Hematopoietic multipotent progenitor cell treated with erythropoietin and hydrocortisone succinate and interleukin-3 and kit ligand, for 4 days (in vitro differentiated cells): ENCODE results near the gene UPK1A.

Source experiments
- DNase-seq: peaks from one replicate; pipeline ENCODE4 v3.0.0-alpha.2; 2015

Gene UPK1A

GRCh38 chr19:35666251-35666913 is at the start of gene UPK1A:
TSS of gene UPK1A (plus strand) at chr19:35666517. CDS start at chr19:35666813, 296 bp downstream.
- no peak for DNase-seq

DNA sequence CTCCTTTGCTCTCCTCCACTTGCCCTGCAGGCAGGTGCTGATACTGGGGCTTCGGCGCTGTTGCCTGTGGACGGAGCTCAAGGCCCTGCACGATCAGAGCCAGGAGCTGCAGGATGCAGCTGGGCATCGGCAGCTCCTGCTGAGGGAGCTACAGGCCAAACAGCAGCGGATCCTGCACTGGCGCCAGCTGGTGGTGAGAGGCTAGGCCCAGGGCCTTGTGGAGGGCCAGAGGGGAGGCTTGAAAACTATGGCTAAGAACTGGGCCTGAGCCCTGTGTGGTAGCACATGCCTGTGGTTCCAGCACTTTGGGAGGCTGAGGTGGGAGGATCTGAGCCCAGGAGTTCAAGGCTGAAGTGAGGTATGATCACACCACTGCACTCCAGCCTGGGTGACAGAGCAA is 47.5 kb upstream of the UPK1A start:
- DNase-seq = no peak

GRCh38 chr19:35619290-35619923 is 46.9 kb upstream of the UPK1A start:
- DNase-seq = no peak

GRCh38 chr19:35620001-35620400 is 46.3 kb upstream of the UPK1A start:
- DNase-seq = no peak

GRCh38 chr19:35621708-35622107 is 44.6 kb upstream of the UPK1A start:
- no peak for DNase-seq

GRCh38 chr19:35622750-35623149 is 43.6 kb upstream of the UPK1A start:
- DNase-seq = no peak

DNA sequence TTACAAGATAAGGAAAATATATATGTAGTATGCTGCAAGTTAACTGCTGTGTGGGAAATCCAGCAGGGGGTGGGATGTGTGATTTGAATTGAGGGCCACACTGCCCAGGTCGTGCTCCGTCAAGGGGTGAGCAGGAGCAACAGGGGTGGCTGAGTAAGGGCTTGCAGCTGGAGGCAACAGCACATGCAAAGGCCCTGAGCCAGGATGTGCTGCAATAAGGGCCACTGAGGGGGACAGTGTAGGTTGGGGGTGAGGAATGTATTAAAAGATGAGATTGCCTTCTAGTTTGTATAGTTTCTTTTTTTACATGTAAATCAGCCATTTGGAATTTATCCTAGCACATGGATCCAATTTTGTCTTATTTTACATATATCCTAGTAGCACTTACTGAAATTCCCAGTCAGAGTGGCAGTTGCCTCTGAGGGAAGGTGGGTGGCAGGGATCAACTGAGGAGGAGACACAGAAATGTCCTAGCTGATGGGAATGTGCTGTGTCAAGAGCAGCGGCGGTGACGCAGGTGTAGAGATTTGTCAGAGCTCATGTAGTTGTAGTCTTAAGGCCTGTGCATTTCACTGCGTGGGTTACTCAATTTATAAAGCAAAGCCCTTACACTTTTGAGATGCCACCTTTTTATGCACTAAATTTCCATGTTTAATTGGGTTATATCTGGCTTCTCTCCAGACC is 42.8 kb upstream of the UPK1A start:
- DNase-seq = no peak

GRCh38 chr19:35628264-35628564 is 38.1 kb upstream of the UPK1A start:
- DNase-seq = no peak

GRCh38 chr19:35628565-35629331 is 37.6 kb upstream of the UPK1A start, which contains the start of gene RBM42:
TSS of gene RBM42 (plus strand) at chr19:35629036. CDS start at chr19:35629154, 118 bp downstream.
- DNase-seq = peak; percentile 100

DNA sequence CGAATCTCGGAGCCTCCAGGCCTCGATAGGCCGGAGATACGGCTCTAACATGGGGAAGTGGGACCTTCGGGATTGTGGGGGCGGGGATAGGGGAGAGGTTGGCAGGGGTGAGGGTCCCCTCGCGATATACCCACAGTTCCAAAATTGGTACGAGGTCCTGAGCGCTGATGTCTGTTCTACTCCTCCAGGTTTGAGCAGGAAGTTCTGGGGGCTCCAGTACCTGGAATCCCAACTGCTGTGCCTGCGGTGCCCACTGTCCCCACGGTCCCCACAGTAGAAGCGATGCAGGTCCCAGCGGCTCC is 37.0 kb upstream of the UPK1A start:
- no peak for DNase-seq

DNA sequence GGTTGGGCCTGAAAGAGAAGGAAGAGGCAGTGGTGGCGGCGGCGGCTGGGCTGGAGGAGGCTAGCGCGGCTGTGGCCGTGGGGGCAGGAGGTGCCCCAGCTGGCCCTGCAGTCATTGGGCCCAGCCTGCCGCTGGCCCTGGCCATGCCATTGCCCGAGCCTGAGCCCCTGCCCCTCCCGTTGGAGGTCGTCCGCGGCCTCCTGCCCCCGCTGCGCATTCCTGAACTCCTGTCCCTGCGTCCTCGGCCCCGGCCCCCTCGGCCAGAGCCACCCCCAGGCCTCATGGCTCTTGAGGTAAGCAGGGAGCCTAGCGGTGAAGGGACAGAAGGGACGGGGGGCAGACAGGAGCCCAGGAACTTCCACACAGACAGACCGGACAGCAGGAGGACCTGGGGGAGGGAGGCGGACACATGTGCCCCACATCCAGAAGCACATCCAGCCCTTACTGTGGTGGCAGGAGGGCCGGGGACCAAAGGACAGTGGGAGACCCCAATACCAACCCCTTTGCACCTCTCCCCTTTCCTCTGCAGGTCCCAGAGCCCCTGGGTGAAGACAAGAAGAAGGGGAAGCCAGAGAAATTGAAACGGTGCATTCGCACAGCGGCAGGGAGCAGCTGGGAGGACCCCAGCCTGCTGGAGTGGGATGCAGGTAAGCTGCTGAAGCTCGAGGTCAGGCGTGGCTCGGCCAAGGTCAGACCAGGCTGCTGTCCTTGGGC is 32.4 kb upstream of the UPK1A start:
- DNase-seq = no peak

DNA sequence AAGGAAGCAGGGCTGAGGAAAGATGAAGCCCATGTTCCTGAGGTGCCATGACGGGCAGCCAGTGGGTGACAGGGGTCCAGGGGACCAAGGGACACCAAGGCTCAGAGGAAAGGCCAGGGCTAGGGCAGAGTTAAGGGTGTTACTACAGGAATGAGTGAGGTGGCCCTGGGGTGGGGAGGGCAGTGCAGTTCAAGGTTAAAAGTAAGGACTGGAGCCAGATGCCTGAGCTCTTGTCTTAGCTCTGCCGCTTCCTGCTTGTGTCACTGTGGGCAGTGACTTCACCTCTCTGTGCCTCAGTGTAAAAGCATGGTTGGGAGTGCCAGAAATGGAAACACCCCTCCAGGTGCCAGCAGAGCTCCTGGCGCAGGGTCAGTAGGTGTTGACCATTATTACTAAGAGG is 29.7 kb upstream of the UPK1A start:
- DNase-seq = no peak

GRCh38 chr19:35637165-35637564 is 29.2 kb upstream of the UPK1A start:
- DNase-seq = no peak

GRCh38 chr19:35639321-35639639 is 27.0 kb upstream of the UPK1A start:
- no peak for DNase-seq

DNA sequence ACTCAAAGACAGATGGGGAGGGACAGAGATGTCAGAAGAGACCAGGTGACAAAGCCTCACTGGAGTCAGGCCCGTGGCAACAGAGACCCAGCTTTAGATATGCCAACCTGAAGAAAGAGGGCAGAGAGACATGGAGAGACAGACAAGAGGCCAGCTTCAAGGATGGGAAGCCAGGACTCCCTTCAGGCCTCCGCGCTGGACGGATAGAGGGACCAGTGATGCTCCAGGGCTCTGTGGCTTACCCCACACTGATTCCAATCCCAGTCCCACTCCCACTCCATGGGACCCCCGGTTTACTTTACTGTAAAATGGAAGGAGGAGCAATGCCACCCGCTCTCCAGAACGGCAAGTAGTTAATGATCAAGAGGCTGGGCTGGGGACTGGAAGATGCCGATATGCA is 26.5 kb upstream of the UPK1A start:
- no peak for DNase-seq

- peak; percentile 82 for DNase-seq
Observed at GRCh38 chr19:35641515-35642151, 24.7 kb upstream of the UPK1A start, which contains the start of gene ETV2. TSS of gene ETV2 (plus strand) at chr19:35641745. CDS start at chr19:35642461, 716 bp downstream.

DNA sequence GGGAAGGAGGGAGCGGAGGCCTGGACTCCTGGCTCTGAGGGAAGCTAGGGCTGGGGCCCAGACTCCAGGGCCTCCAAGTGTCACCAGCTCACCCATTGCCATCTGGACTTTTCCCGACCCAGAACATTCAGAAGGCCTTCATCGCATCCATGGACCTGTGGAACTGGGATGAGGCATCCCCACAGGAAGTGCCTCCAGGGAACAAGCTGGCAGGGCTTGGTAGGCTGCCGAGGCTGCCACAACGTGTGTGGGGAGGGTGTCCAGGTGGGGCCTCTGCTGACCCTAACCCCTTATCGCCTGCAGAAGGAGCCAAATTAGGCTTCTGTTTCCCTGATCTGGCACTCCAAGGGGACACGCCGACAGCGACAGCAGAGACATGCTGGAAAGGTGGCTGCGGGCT is 24.0 kb upstream of the UPK1A start:
- DNase-seq = no peak

DNA sequence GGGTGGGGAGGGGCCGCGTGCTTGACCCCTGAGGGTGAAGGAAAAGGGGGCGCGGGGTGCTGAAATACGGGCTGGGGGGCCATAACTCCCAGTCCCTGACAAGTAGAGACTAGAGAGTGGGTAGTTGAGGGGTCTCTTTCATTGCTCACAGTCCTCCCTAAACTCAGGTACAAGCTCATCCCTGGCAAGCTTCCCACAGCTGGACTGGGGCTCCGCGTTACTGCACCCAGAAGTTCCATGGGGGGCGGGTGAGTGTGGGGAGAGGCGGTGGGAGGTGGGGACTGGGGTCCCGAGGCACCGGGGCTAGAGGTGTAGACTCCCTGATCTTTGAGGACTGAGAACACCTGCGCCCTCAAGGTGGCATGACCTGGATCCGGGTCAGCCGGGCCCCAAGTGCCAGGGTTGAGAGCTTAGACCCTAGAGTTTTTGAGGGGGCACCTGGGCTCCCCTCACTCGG is 23.5 kb upstream of the UPK1A start:
- DNase-seq = no peak

DNA sequence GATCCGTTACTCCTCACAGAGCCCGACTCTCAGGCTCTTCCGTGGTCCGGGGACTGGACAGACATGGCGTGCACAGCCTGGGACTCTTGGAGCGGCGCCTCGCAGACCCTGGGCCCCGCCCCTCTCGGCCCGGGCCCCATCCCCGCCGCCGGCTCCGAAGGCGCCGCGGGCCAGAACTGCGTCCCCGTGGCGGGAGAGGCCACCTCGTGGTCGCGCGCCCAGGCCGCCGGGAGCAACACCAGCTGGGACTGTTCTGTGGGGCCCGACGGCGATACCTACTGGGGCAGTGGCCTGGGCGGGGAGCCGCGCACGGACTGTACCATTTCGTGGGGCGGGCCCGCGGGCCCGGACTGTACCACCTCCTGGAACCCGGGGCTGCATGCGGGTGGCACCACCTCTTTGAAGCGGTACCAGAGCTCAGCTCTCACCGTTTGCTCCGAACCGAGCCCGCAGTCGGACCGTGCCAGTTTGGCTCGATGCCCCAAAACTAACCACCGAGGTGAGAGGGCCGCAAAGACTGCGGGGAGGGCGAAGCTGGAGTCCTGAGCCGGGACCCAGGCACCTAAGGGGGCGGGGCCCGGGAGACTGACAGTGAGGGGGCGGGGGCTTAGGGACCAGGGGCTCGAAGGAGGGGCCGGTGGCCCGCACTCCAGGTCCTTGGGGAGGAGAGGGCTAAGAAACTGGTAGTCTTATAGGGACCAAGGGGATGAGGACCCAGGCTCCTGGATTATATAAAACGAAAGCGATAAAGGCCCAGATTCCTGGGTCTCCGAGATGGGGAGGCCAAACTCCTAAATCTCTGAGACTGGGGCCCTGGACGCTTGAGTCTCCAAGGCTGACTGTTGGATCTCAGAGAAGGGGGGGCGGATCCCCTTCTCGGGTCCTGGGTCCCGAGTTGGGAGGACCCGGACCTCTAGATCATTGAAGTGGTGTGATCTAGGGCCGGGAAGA is 22.8 kb upstream of the UPK1A start:
- peak; percentile 92 for DNase-seq

GRCh38 chr19:35644206-35644986 is 21.9 kb upstream of the UPK1A start:
- DNase-seq = peak; percentile 99
